GF-D8 (cell line): ENCODE measurements around the gene OGFOD1.

Experiments
- DNase-seq: peaks from one replicate; lab custom pipeline; 2025; lab: John Stamatoyannopoulos, UW

Gene OGFOD1

GRCh38 chr16:56426585-56426984 lies 24.8 kb upstream of the OGFOD1 start:
- DNase-seq: no peak

- DNase-seq: no peak
Measured at GRCh38 chr16:56428091-56428490, 23.3 kb upstream of the OGFOD1 start.

- no peak for DNase-seq
Measured at GRCh38 chr16:56436258-56436657, 15.1 kb upstream of the OGFOD1 start.

- no peak for DNase-seq
Measured at GRCh38 chr16:56438038-56438437, 13.3 kb upstream of the OGFOD1 start.

GRCh38 chr16:56447286-56447685 lies 4.1 kb upstream of the OGFOD1 start:
- DNase-seq: no peak

GRCh38 chr16:56448005-56448404 lies 3.3 kb upstream of the OGFOD1 start:
- no peak for DNase-seq

GRCh38 chr16:56450275-56450985 lies 924 bp upstream of the OGFOD1 start:
- DNase-seq: no peak

- DNase-seq: peak; percentile 3
Measured at GRCh38 chr16:56451753-56452689, 667 bp downstream of the OGFOD1 start.

- no peak for DNase-seq
Measured at GRCh38 chr16:56457927-56458470, 6.6 kb downstream of the OGFOD1 start.

- no peak for DNase-seq
Measured at GRCh38 chr16:56460101-56460500, 8.7 kb downstream of the OGFOD1 start.

- no peak for DNase-seq
Measured at GRCh38 chr16:56462064-56462796, 10.9 kb downstream of the OGFOD1 start.

- no peak for DNase-seq
Measured at GRCh38 chr16:56463153-56463552, 11.8 kb downstream of the OGFOD1 start.

GRCh38 chr16:56466344-56466743 lies 15.0 kb downstream of the OGFOD1 start:
- no peak for DNase-seq

- no peak for DNase-seq
Measured at GRCh38 chr16:56468800-56469199, 17.4 kb downstream of the OGFOD1 start.

GRCh38 chr16:56469748-56470147 lies 18.4 kb downstream of the OGFOD1 start:
- no peak for DNase-seq

- DNase-seq: no peak
Measured at GRCh38 chr16:56470232-56470631, 18.9 kb downstream of the OGFOD1 start.

GRCh38 chr16:56470666-56471065 lies 19.3 kb downstream of the OGFOD1 start:
- DNase-seq: no peak

- DNase-seq: no peak
Measured at GRCh38 chr16:56475201-56475600, 23.8 kb downstream of the OGFOD1 start.

GRCh38 chr16:56477096-56477878 lies 25.9 kb downstream of the OGFOD1 start:
- no peak for DNase-seq

GRCh38 chr16:56478281-56479049 lies 27.1 kb downstream of the OGFOD1 start:
- peak; percentile 56 for DNase-seq

GRCh38 chr16:56479469-56479868 lies 28.1 kb downstream of the OGFOD1 start:
- DNase-seq: no peak
